ENCODE measurements around the gene NCF4. TPM values are rescaled to one million over a fixed set of nuclear protein-coding genes. Genes with fewer than 3 reads are reported as not detected.

Gene NCF4
- total RNA-seq, 1 donor from 2014 or later, result not detected

DNA sequence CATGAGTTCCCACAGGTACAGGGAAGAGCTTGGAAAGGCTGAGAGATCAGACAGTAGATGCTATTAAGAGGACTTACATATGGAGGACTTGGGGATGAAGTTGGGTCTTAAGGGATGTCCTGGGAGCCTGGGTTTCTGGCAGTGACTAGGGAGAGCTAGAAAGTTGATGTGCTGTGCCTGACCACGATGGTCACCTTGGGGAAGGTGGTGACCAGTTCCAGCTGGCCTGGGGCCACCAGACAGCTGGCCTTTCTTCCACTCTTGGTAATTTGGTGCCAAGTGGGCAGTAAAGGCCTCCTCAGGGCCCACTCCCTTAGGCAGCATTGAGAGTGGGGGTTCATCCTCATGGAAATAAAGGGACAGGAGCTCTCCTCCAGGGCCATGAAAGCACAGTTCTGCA is 38.7 kb downstream of the NCF4 start:
- no peak for DNase-seq (ENCODE audit: low read depth)
- TF ChIP-seq, protein P1, sequence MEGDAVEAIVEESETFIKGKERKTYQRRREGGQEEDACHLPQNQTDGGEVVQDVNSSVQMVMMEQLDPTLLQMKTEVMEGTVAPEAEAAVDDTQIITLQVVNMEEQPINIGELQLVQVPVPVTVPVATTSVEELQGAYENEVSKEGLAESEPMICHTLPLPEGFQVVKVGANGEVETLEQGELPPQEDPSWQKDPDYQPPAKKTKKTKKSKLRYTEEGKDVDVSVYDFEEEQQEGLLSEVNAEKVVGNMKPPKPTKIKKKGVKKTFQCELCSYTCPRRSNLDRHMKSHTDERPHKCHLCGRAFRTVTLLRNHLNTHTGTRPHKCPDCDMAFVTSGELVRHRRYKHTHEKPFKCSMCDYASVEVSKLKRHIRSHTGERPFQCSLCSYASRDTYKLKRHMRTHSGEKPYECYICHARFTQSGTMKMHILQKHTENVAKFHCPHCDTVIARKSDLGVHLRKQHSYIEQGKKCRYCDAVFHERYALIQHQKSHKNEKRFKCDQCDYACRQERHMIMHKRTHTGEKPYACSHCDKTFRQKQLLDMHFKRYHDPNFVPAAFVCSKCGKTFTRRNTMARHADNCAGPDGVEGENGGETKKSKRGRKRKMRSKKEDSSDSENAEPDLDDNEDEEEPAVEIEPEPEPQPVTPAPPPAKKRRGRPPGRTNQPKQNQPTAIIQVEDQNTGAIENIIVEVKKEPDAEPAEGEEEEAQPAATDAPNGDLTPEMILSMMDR (IDR thresholded peaks at IDR 0.05; ENCODE audit: insufficient read depth, low read length, poor library complexity, severe bottlenecking), result no peak
- Histone ChIP-seq H3K4me3 (ENCODE audit: low read depth, low read length) (no peak overlapping the region), H3K36me3 (ENCODE audit: control insufficient read depth, insufficient read depth, low read length) (no peaks in the 10 kb centered on the region), H3K27me3 (ENCODE audit: control insufficient read depth, insufficient read depth, low read length) (no peaks in the 10 kb centered on the region)

DNA sequence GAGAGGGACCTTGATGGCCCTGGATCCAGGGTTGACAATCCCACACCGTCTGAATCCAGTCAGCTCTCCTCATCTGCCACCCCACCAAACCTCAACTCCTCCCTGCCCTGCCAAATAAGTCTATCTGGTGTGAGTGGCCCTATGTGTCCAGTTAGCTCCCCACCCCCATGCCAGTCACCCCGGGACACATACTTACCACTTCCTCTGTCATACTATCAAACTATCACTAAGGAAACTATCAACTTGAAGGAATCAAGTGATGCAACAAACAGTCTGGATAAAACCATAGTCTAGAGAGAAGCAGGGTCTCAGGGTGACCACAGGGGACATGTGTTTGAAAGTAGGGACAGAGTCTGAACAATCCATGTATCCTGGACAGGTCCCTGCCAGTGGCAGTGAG is 39.4 kb downstream of the NCF4 start:
- H3K27me3 ChIP-seq (ENCODE audit: control insufficient read depth, insufficient read depth, low read length), result no peaks in the 10 kb centered on the region
- H3K36me3 ChIP-seq (ENCODE audit: control insufficient read depth, insufficient read depth, low read length), result no peaks in the 10 kb centered on the region
- no peak for DNase-seq (ENCODE audit: low read depth)
- TF ChIP-seq, protein P1 (IDR thresholded peaks at IDR 0.05; ENCODE audit: insufficient read depth, low read length, poor library complexity, severe bottlenecking), result no peak
- no peak overlapping the region for H3K4me3 ChIP-seq (ENCODE audit: low read depth, low read length)

DNA sequence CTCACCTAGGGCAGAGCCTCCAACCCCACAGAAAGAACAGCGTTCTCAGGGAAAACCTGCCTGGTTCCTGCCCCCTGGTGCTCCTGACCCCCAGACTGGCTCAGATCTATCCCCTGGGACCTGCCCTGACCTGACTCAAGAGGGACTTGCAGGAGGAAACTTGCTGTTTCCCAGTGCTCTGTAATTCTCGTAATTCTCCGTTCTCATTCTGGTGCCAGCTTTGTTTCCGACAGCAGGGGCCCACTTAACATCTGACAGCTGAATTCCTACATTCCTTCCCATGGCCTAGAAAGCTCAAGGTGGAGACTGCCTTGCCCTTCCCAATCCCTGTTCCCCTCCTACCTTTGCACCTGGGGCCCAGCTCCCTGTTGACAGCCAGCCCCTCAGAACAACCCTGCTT is 40.1 kb downstream of the NCF4 start:
- Histone ChIP-seq H3K36me3 (ENCODE audit: control insufficient read depth, insufficient read depth, low read length) (no peaks in the 10 kb centered on the region), H3K27me3 (ENCODE audit: control insufficient read depth, insufficient read depth, low read length) (no peaks in the 10 kb centered on the region), H3K4me3 (ENCODE audit: low read depth, low read length) (no peak overlapping the region)
- DNase-seq (ENCODE audit: low read depth), result no peak
- TF ChIP-seq, protein P1 (IDR thresholded peaks at IDR 0.05; ENCODE audit: insufficient read depth, low read length, poor library complexity, severe bottlenecking), result no peak

DNA sequence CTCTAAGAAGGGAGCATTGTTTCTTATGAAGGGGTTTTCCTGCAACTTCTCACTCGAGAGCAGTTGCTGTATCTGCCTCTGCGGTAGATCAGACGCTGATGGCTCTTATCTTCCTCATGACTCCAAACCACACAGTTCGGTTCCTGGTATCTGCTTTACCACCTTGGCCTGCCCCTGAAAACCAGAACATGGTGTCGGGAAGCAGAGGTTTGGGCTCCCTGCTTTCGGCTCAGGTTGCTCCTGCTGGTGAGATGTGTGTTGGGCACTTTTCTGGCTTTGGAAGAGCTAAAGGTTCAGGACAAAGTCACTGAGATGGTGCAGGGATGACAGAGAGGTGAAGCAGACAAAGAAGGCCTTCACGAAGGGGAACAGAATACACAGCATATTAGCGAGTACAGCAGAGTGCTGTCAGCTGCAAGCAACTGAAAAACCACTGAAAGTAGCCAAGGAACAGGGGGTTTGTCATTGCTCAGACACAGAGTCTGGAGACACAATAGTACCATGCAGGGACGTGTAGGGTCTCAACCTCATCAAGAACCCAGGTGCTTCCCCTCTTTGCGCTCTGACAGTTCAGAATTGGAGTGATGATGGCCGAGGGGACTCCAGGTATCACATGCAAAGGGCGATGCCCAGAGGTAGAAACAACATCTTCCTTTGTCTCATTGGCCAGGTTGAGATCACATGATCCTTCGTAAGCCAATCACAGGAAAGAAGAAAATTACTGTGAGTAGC is 40.8 kb downstream of the NCF4 start:
- no peaks in the 10 kb centered on the region for H3K27me3 ChIP-seq (ENCODE audit: control insufficient read depth, insufficient read depth, low read length)
- no peak overlapping the region for H3K4me3 ChIP-seq (ENCODE audit: low read depth, low read length)
- H3K36me3 ChIP-seq (ENCODE audit: control insufficient read depth, insufficient read depth, low read length), result no peaks in the 10 kb centered on the region
- TF ChIP-seq, protein P1 (IDR thresholded peaks at IDR 0.05; ENCODE audit: insufficient read depth, low read length, poor library complexity, severe bottlenecking), result no peak
- DNase-seq (ENCODE audit: low read depth), result no peak

DNA sequence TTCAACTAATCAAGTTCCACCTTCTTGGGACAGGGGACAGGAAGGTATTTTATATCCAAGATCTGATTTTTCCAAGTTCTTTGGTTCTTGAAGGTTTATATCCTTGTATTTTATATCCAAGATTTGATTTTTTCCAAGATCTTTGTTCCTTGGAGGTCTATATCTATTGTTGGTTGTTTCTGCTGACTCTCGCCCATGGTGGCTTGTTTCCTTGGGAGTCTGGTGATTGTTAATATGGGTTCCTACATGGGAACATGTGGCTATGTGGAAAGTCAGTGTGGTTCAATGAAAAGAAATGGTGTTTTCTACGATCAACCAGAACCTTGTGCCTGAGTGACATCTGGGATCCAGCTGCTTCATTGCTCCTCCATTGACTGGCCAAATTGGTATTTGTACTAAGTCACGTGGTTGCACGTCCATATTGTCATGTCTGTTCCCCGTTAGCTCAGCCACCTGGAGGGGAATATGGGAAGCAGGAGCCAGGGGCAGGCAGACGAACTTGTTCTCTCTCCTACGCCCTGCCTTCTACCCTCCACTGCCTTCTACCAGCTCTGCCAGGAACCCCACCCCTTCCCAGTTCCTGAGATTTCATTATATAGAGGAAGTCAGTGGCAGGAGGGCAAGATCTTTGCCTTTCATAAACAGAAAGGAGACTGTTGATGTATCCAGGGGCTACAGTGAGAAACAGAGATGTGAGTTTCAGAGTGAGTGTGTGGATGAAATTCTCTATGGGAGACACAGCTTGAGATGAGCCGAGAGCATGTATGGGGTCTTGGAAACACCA is 41.5 kb downstream of the NCF4 start:
- Histone ChIP-seq H3K4me3 (ENCODE audit: low read depth, low read length) (no peak overlapping the region), H3K36me3 (ENCODE audit: control insufficient read depth, insufficient read depth, low read length) (no peaks in the 10 kb centered on the region), H3K27me3 (ENCODE audit: control insufficient read depth, insufficient read depth, low read length) (no peaks in the 10 kb centered on the region)
- DNase-seq (ENCODE audit: low read depth), result no peak
- TF ChIP-seq, protein P1 (IDR thresholded peaks at IDR 0.05; ENCODE audit: insufficient read depth, low read length, poor library complexity, severe bottlenecking), result no peak

Data from kidney epithelial cell (primary cell).